ENCODE data around the gene COL4A1. TPM values are rescaled to one million over a fixed set of nuclear protein-coding genes. Genes with fewer than 3 reads are reported as not detected.

COL4A1 gene
- total RNA-seq, 1 donor from 2014 or later, result 5,210 TPM

DNA sequence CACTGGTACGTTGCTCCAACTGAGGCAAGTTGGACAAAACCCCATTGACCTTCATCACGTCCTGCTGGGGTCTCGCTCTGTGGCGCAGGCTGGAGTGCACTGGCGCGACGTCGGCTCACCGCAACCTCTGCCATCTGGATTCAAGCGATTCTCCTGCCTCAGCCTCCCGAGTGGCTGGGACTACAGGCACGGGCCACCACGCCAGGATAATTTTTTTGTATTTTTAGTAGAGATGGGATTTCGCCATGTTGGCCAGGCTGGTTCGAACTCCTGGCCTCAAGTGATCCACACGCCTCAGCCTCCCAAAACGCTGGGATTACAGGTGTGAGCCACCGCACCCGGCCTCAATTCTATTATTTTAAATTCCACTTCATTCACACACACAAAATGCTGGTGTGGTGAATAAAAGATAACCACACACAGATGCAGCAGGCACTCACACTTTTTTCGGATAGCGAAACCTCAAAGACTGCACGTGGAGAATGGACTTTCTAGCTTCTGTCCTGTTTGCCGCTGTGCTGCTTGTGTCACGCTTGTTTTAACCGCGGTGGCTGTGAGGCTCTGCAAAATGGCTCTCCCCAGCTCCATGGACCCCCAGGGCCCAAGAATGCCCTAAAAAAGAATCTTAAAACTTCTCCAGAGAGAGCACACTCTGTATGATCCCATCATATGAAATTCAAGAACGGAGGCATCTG lies 58.4 kb downstream of the COL4A1 start:
- TF ChIP-seq, protein P1, sequence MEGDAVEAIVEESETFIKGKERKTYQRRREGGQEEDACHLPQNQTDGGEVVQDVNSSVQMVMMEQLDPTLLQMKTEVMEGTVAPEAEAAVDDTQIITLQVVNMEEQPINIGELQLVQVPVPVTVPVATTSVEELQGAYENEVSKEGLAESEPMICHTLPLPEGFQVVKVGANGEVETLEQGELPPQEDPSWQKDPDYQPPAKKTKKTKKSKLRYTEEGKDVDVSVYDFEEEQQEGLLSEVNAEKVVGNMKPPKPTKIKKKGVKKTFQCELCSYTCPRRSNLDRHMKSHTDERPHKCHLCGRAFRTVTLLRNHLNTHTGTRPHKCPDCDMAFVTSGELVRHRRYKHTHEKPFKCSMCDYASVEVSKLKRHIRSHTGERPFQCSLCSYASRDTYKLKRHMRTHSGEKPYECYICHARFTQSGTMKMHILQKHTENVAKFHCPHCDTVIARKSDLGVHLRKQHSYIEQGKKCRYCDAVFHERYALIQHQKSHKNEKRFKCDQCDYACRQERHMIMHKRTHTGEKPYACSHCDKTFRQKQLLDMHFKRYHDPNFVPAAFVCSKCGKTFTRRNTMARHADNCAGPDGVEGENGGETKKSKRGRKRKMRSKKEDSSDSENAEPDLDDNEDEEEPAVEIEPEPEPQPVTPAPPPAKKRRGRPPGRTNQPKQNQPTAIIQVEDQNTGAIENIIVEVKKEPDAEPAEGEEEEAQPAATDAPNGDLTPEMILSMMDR (IDR thresholded peaks at IDR 0.05), result no peak
- Mint-ChIP-seq H3K27ac (ENCODE audit: unreplicated experiment) (peak overlapping the region; percentile 99), H3K36me3 (ENCODE audit: low read depth) (peaks cover 24% of the 10 kb centered on the region), H3K4me1 (ENCODE audit: low read depth) (peaks cover 80% of the 10 kb centered on the region), H3K27me3 (ENCODE audit: low read depth) (no peaks in the 10 kb centered on the region), H3K4me3 (ENCODE audit: unreplicated experiment) (no peak overlapping the region), H3K9me3 (ENCODE audit: low read depth) (no peaks in the 10 kb centered on the region)
- no peak for DNase-seq (ENCODE audit: low spot score)

DNA sequence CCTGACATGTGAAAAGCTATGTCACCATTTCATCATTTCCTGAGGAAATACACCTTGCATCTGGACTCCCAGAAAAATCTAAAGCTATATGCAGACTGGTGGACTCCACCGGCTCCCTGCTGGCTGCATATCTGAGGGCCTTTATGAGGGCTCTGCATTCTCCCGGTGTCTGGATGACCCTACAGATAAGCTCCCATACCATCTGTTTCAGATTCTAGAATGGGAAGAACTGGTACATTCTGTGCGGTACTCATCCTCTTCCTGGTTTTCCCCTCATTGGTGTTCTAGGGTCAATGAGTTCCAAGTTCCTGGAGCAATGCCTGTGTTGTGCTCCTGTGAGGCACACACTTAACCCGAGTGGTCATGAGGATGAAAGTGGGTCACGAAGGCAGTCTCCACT lies 60.4 kb downstream of the COL4A1 start:
- H3K27ac Mint-ChIP-seq (ENCODE audit: unreplicated experiment), result peak overlapping the region; percentile 99
- no peak for DNase-seq (ENCODE audit: low spot score)
- peaks cover 30% of the 10 kb centered on the region for H3K36me3 Mint-ChIP-seq (ENCODE audit: low read depth)
- H3K4me3 Mint-ChIP-seq (ENCODE audit: unreplicated experiment), result peak overlapping the region; percentile 13
- H3K9me3 Mint-ChIP-seq (ENCODE audit: low read depth), result no peaks in the 10 kb centered on the region
- H3K4me1 Mint-ChIP-seq (ENCODE audit: low read depth), result peaks cover 90% of the 10 kb centered on the region
- TF ChIP-seq, protein P1 (IDR thresholded peaks at IDR 0.05), result no peak
- H3K27me3 Mint-ChIP-seq (ENCODE audit: low read depth), result no peaks in the 10 kb centered on the region

DNA sequence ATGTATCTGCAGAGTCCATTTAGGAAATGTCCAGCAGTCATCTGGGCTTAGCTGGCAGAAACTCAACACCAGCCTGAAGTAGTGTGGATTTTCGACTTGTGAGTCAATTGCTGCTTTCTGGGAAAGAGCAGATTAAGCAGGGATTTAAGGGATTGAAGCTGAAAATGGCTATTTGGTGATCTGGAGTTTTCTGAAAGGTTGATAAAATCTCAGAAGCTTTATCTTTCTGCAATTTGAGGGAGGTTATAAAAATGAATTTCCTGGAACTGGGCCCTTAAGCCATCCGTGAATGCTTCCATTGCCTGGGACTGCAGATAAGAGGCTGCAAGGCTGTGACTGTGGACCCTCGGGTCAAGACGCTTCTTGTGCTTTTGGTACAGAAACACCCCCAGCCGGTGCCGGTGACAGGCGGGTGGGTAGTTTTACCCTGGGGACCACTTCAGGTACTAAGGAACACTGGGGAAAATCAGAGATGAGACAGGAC lies 61.5 kb downstream of the COL4A1 start:
- H3K9me3 Mint-ChIP-seq (ENCODE audit: low read depth), result no peaks in the 10 kb centered on the region
- peaks cover 26% of the 10 kb centered on the region for H3K36me3 Mint-ChIP-seq (ENCODE audit: low read depth)
- TF ChIP-seq, protein P1 (IDR thresholded peaks at IDR 0.05), result no peak
- H3K4me3 Mint-ChIP-seq (ENCODE audit: unreplicated experiment), result no peak overlapping the region
- H3K27me3 Mint-ChIP-seq (ENCODE audit: low read depth), result no peaks in the 10 kb centered on the region
- no peak for DNase-seq (ENCODE audit: low spot score)
- peaks cover 83% of the 10 kb centered on the region for H3K4me1 Mint-ChIP-seq (ENCODE audit: low read depth)
- H3K27ac Mint-ChIP-seq (ENCODE audit: unreplicated experiment), result peak overlapping the region; percentile 99

DNA sequence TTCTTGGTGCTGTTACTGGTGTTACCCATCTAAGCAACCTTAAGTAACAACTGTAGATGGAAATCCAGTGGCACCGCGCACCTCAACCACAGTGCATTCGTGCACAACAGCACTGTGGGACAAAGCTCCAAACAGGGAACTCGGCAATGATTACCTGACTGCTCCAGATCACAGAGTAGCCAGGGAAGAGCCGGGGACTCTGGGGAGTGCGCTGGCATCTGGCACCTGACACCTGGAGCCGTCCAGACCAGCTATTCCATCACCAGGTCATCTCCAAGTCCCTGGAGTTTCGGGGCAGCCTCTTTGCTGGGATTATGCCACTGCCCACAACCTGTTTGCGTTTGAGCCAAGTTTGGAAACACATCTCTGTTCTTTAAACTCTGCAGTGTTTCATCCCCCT lies 62.0 kb downstream of the COL4A1 start:
- peaks cover 24% of the 10 kb centered on the region for H3K36me3 Mint-ChIP-seq (ENCODE audit: low read depth)
- H3K27me3 Mint-ChIP-seq (ENCODE audit: low read depth), result no peaks in the 10 kb centered on the region
- TF ChIP-seq, protein P1 (IDR thresholded peaks at IDR 0.05), result no peak
- no peak for DNase-seq (ENCODE audit: low spot score)
- H3K4me1 Mint-ChIP-seq (ENCODE audit: low read depth), result peaks cover 78% of the 10 kb centered on the region
- no peaks in the 10 kb centered on the region for H3K9me3 Mint-ChIP-seq (ENCODE audit: low read depth)
- peak overlapping the region; percentile 99 for H3K27ac Mint-ChIP-seq (ENCODE audit: unreplicated experiment)
- H3K4me3 Mint-ChIP-seq (ENCODE audit: unreplicated experiment), result no peak overlapping the region

DNA sequence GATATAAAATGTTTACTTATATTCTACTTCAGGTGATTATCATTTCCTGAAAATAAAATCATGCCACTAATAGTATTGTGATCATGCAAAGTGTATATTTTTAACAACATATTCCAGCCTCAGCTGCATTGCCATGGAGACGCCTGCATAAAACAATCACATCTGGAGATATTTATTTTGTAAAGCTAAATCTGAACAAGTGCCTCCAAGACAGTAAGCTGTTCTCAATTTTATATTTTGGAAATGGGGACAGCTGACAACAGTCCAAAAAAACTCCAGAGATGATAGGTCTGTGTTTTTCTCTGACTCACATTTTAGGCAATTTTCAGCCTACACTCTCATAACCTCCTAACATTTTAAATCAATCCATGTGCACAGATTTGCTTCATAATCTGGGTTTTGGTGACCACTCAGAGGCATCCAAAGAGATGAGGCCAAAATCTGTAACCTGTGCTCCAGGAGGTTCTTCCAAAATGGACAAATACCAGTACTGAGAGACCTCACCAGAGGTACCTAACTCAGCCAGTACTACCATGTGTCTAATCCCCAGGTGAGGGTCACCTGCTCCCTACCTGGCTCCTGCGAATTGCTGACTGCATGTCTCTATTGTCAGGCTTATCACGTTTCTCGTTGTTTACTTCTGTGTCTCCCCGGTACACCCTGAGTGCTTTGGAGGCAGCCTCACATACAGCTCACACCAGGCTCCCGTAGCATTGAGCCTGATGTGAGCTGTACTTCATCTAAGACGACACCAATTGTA lies 62.7 kb downstream of the COL4A1 start:
- TF ChIP-seq, protein P1 (IDR thresholded peaks at IDR 0.05), result no peak
- H3K36me3 Mint-ChIP-seq (ENCODE audit: low read depth), result peaks cover 27% of the 10 kb centered on the region
- H3K4me1 Mint-ChIP-seq (ENCODE audit: low read depth), result peaks cover 77% of the 10 kb centered on the region
- H3K27me3 Mint-ChIP-seq (ENCODE audit: low read depth), result no peaks in the 10 kb centered on the region
- no peaks in the 10 kb centered on the region for H3K9me3 Mint-ChIP-seq (ENCODE audit: low read depth)
- peak overlapping the region; percentile 99 for H3K27ac Mint-ChIP-seq (ENCODE audit: unreplicated experiment)
- no peak overlapping the region for H3K4me3 Mint-ChIP-seq (ENCODE audit: unreplicated experiment)
- no peak for DNase-seq (ENCODE audit: low spot score)

All from chondrocyte (in vitro differentiated cells).